ENCODE measurements around the gene SH3GL2.
A peak's percentile ranks its signal among the peaks of the same experiment; 100 is the strongest.

SH3GL2 gene

DNA sequence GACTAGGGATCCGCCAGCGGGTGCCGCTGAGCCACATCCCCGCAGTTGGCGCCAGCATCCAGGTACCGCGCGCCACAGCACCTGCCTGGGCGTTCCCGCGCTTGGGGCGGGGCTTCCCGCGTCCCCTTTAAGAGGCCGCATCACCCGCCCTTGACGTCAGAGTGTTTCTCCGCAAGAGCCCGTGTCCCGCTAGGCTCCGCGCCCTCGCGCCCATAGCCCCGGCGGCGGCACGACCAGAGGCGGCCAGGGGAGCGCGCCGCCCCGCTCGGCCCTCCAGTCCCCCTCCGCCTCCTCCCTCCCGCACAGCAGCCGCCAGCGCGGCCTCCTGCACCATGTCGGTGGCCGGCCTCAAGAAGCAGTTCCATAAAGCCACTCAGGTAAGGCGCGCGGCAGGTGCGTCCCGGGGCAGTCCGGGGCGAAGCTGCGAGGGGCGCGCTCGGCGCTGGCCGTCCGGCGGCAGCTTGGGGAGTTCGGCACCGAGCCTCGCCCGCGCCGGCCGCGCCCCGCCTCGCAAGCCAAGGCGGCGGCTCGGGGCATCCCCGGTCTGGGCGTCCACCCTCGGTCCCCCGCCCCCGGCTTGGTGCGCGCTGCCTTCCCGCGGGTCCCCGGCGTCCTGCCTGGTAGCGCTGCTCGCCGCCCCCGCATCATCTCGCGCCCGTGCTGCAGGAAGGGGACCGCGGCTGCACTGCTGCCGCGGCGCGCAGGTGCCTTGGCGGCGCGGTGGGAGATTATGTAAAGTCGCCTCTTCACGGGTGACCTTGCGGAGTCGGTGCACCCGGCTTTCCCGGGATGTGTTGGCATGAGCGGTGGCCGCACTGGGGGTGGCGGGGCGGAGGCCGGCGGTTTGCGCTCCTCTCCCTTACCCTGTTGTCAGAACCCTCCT lies at the start of gene SH3GL2:
TSS of gene SH3GL2 (plus strand) at position 156 of the 883 bp plus-strand sequence.
- DNase-seq = peak in 1 of 2 donors; percentile 0

DNA sequence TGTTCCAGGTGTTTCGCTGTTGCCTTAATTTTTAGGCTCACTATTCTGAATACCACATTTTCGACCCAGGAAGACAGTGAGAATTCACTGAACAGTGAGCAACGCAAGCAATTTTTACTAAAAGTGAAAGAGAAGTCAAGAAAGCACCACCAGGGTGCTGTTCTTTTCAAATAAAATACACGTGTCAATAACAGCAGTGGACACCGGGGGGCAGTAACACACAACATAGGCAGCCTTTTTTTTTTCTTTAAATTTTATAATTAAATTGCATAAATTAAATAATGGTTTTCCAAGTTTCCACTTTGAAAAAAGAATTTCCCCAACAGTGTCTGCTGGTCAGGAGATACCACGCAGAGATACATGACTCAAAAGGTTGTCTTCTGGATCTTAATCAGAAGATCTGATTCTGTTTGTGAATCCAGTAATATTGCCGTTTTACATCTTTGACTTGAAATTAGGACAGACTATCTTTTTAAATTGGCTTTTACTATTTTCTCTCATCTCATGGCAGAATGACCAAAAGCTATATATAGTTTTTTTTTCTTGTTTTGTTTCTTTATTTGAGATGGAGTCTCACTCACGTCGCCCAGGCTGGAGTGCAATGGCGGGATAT lies 47.1 kb upstream of the SH3GL2 start:
- peak; percentile 2 to 12 for DNase-seq

DNA sequence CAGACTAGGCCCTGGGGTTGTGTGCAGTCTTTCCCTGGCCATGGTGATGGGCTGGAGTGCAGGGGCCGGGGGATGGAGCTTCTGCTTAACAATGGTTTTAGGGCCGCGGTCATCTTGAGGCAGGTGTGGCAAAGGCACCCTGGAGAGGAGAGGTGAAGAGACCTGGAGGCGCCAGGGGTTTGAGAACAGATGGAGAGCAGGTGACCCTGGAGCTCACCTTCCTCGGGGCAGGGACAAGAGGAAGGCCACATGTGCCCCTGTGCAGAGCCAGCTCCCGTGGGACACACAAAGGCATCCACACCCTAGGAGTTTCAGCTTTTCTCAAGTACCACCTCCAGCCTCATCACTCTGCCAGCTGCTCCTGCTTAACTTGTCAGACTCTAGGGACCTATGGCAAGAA lies 46.4 kb upstream of the SH3GL2 start:
- DNase-seq = no peak

DNA sequence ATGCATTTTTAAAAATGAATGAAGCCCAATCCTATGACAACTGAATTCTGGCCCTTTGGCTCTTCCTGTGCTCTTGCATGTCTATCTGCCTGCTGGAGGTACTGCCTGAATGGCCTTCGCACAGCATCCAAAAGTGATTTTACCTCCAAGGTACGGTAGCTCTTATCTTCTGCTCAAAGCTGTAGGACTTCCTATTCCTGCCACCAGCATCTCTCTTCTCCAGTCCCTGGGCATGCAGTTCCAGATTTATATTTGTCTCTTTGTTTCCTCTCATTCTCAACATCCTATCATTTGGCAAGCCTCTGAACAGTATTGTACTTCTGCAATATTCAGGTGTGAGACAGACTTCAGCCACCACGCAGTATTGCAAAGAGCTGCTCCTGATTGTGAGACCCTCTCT lies 43.7 kb upstream of the SH3GL2 start:
- DNase-seq = no peak

DNA sequence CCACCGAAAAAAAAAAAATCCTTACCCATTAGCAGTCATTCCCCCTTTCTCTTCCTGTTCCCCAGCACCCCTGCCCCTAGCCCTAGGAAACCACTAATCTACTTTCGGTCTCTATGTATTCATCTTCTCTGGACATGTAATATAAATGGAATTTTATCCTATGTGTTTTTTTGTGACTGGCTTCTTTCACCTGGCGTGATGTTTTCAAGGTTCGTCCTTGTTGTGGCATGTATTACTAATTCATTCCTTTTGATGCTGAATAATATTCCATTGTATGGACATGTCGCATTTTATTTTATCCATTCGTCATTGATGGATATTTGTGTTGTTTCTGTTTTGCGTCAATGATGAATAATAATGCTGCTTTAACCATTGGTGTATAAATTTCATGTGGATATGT lies 42.8 kb upstream of the SH3GL2 start:
- DNase-seq = no peak

DNA sequence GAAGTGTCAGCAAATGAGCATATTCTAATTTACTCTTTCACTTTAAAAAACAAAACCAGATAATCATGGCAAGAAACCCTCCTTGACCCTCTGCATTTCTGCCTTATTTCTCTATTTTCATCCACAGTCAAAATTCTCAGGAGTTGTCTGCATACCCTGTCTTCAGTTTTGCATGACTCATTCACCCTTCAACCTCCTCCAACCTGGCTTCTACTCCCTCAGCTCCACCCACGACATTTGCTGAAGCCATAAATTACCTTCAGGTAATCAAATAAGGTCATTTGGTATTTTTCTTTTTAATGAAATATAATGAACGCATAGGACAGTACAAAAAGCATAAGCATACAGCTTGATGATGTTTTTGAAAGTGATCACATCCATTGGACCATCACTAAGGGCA lies 27.8 kb upstream of the SH3GL2 start:
- DNase-seq = no peak

DNA sequence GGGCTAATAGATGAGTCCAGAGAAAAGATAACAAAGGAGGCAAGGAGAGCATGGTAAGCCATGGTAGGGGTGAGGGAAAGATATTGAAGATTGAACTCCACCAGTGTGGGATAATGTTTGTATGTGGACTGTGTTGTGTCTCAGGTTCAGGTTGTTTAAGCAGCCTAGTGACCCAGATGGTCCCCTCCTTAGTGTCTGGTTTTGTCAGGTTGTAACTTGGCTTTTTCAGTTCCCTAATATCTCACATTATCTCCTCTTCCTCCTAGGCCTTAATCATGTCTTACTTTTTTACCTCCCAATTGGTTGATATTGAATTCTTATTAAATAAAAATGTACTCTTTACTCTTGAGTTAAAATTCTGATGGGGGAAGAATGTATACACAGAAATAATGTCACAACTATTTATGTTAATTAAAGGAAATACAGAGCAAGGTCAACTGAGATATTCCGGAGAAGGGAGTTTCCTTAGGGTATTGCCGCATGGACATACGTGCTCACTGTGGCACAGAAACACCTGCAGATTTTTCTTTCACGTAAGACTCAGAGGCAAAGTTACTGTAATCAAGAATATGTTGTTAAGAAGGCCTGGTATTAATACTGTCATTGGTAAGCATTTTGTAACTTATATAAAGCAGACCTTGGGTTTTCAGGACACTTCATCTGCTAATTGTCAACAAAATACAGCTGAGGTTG lies 23.4 kb upstream of the SH3GL2 start:
- DNase-seq = no peak

DNA sequence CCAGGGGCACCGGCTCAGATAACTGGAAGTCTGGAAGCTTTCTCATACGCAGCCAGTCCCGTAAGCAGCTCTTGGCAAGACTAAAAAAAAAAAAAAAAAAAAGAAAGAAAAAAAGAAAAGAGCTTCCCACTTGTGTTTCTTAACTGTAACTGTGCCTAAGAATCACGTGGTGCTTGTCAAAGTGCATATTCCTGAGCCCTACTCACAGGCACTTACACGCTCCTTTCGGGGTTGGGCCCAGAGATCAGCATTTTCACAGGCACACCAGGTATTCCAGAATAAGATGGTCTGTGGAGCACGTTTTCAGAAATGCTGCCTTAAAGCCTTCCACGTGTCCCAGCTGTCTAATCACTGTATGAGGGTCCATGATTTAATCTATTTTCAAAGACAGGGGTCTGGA lies 22.6 kb upstream of the SH3GL2 start:
- no peak for DNase-seq

DNA sequence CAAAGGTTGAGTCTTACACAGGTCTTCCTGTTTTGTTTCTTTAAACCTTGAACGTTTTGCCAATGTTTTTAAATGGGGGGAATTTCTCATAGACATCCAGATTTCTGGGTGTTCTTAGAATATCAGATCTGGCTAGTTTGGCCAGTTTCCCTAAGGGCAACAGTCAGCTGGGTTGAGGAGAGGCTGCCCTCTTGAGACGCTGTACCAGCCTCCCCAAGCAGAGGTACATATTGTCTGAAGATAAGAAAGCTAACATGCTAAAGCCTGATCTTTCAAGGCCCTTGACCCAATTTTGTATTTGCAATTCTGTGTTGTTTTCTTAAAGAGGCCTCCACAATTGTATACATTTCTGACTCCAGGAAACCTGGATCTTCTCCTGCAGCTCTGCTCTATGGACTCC lies 21.9 kb upstream of the SH3GL2 start:
- DNase-seq = no peak

DNA sequence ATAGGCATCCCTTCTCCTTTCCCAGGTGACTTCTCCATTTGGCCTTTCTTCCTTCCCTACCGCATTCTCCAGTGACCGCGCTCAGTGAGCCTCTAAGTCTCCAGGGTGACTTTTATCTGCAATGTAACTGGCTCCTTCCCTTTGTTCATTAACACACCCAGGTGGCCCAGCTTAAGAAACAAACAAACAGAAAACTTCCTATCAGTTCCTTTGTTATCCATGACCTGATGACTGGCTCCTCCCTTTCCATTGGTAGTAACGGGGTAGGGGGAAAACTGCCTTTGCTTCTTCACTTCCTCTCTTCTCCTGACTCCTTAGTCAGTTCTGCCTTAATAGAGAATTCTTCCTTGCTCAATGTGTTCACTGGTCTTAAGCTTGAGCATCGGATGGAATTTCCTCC lies 7.0 kb upstream of the SH3GL2 start:
- DNase-seq = no peak

DNA sequence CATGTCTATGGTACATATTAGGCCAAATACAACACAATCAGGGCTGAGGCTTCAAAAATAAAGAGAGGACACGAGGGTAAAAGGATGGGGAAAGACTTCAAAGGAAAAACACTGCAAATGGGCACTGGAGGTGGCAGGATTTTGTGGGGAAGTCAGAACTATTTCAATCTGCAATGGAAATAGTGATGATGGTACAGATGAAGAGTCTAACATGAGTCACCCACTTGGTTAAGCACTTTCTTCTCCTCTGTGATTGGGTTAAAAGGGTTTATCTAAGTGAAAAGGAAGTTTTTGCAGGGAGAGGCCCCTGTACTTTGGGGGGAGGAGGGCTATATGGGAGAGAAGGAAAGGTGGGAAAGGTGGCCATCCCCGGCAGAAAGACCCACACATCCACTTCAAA lies 4.5 kb upstream of the SH3GL2 start:
- no peak for DNase-seq

DNA sequence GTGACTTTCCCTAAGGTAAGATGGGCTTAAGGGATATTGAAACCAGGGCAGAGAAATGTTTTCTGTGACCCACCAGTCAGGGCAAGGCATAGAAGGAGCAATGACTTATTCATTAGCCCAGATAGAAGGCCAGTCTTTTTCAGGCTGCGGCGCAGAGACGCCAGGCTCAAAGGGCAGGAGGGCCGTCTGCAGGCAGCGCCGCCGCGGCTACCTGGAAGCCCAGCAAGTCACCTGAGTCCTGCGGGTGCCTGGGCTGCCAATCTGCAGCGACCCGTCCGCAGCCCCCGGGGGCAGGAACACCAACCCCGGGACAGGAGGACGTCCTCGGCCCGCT lies 322 bp upstream of the SH3GL2 start:
- no peak for DNase-seq

DNA sequence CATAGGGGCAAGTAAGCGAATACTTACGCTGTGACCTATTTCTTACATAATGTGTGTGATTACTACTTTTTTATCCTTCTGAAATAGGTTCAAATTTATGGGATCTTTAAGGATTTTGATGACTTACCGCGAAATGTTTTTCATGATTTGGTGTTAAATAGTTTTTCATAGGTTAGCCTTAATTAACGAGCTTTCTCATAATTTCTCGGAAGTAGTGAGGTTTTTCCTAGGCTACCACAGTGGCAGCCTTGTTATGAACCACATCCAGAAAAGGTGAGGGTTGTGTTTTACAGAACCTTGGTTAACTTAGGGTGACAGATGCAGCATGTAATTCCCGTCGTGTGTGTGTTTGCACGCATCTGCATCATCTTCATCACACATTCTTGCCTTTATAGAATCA lies 1.3 kb downstream of the SH3GL2 start:
- DNase-seq = no peak

DNA sequence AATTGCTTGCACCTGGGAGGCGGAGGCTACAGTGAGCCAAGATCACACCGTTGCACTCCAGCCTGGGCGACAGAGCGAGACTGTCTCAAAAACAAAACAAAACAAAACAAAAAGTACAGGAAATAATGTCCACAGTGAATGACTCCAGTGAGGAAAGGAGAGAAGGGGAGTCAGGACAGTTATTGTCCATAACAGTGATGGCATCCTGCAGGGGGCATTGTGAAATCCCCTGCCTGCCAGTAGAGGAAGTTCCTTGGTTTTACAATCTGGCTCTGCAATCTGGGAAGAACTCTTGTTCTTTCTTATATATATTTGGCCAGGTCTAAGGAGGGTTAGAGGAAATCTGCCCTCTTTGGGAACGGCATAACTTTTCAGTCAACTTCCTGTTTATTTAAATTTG lies 8.2 kb downstream of the SH3GL2 start:
- DNase-seq = no peak

DNA sequence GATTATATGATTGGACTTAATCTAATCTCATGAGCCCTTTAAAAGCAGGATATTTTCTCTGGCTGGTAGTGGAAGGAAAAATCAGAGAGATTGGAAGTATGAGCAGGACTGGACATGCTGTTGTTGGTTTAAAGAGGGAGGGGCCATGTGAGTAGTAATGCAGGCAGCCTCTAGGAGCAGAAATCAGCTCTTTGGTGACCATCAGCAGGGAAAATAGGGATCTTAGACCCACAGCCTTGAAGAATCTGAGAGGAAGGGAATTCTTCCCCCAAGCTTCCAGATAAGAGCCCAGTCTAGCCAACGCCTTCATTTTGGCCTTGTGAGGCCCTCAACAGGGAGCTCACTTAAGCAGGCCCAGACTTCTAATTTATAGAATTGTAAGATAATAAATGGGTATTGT lies 9.5 kb downstream of the SH3GL2 start:
- no peak for DNase-seq

DNA sequence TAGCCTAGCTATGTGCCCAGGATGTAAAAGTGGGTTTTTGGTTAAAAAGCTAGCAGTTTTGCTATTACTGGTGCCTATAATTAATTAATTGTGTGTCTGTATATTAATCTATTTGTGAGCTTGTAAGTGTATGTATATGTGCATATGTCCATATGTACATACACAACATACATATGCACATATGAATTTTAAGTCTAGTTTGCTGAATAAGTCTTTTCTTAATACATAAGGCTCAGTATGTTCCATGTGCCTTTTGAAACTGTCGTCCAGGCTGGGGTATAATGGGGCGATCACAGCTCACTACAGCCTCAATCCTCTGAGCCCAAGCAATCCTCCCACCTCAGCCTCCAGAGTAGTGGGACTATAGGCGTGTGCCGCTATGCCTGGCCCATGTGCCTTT lies 10.1 kb downstream of the SH3GL2 start:
- DNase-seq = no peak

DNA sequence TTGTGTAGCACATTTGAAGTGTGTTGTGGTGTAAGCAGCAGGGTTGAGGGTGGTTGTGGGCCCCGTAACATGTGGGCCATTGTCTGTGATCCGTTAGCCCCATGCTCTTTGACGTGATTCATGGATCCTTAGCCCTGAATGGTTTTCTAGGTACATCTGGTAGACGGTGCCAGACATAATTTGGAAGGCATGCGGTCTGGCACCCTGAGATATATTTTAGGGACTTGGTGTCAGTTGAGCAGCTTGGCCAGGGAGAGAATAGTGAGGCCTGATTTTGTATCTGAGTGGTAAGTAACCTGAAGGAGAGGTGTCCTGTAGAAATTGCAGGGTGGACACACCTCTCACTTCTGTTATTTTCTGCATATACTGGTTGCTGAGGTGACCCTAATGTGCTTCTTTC lies 10.9 kb downstream of the SH3GL2 start:
- DNase-seq = no peak

DNA sequence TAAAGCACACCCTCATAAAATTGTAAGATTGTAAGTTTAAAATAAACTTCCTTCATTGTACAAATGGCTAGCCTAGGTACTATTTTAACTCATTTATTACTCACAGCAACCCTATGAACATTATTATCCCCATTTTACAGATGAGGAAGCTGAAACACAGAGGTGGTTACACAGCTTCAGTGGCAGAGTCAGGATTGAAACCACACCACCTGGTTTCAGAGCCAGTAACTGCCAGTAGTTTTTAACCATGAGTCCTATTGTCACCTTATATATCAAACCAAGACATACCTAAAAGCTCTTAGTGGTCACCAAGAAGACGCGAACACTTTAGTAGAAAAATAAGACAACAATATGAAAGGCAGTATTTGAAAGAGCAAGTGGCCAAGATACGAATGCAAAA lies 16.1 kb downstream of the SH3GL2 start:
- DNase-seq = no peak

DNA sequence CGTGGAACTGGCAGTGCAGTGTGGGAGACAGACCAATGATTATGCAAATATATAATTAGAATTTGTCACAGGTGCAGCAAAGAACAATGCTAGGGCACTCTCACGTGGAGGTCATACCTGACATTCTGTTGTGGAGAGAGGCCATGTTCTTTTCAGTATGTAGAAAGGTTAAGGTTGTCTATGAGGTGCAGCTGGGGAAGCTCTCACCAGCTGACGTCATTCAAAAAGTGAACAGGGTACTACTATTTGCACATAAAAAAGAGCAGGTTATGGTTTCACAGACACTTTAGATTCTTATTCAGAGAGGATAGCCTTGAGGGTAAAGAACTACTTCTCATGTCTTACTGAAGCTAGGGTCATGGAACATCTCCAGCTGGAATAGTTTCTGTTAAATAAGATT lies 19.1 kb downstream of the SH3GL2 start:
- no peak for DNase-seq

DNA sequence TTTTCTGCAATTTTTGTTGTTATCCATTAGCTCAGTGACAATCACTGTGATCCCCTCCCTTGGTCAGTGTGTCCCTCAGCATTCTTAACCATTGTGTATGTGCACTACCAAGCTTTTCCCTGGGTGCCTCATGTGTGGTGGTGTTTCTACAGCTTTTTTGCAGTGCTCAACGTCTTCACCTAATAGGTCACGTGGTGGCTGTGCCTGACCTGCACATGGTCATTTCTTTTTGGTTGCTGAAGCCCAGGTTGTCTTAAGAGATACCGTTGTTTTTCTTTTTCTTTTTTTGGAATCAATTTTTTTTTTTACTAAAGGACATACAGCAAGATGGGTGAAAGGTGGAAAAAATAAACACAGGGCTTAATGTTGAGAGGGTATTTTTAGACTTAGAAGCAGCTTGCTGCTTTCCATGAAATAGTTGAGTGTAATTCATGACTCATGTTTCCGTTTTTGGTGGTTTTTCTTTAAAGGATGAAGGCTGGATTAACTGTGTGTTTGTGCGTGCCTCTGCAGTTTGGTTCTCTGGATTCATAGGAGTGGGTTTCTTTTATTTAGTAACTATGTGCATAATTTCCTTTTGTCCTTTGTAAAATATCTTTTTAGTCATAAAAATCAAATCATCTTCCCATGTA lies 22.2 kb downstream of the SH3GL2 start:
- no peak for DNase-seq

DNA sequence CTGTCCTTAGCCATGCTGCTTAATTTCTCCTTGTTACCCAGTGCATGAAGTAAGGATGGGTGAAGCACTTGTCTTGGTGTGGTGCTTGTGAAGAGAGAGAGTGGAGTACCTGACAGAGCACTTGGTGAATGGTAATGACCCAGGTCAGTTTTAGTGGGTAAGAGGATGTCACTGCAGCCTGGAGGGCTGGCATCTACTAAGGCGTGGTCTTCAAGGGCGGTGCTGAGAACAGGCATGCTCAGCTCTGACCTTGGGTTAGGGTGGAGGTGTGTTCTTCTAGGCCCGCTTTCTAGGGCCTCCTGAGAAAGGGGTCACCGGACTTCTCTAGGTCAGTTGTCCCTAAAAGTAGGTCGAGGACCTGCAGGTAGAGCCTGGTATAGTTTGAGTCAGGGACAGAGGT lies 25.7 kb downstream of the SH3GL2 start:
- DNase-seq = no peak

DNA sequence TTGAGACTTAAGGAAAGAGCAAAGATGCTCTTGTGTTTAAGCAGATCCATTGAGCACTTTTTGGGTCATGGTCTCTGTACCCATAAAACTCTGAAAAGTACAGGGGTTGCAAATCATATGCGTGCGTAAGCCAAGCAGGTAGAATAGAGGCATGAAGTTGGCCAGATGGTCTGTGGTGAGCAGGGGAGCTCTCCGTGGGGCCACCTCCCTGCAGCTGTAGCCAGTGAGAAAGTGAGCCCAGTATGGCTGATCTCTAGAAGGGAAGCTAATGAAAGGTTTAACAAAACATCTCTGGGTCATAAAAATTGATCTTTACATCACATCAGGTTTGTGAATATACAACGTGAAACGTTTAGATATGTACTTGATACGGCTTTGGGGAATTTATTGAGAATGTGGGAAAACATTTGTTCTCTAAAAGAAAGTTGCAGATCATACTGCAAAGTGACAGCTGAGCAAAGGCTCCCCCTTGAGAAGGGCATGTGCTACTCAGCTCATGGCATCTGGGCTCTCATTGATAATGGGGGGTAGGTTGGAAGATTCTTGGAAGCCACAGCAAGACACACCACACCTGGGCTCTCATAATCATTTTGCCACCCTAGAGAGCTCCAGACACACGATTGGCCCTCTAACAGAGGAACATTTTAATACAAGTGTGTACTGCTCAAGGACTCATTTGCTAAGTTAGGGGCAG lies 30.6 kb downstream of the SH3GL2 start:
- no peak for DNase-seq

DNA sequence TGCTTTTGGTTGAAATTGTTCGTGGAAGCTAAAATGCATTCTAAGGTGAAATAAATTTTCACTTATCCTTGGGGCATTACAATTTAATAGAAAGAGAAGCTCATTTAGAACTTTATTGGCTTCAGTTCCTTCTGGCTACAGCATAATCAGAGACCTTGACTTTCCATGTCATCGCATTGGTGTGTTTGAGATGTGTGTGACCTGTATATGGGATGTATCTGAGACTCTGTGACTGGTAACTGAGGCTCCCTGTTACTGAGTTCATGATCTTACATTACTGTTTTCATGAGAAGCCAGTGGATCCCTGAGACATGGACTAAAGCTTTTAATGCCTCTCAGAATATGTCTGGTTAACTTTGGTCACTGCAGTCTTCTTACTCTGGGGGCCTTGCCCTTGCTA lies 32.5 kb downstream of the SH3GL2 start:
- DNase-seq = no peak
